Stimulated activated CD8-positive, alpha-beta memory T cell treated with anti-CD3 and anti-CD28 coated beads, Interleukin-15, amount 100 ng/mL, for 24 hours (primary cell): ENCODE measurements around the gene XRCC6.
"Not testable (repeated sequence)": the region's sequence is repeated elsewhere in the genome, so short reads cannot be mapped to it uniquely, and the experiment has no call there.

Experiments used
- DNase-seq: peaks from one replicate; pipeline ENCODE4 v3.0.0-alpha.2; 2020; ENCODE audit warnings: low read depth

XRCC6 gene

DNA sequence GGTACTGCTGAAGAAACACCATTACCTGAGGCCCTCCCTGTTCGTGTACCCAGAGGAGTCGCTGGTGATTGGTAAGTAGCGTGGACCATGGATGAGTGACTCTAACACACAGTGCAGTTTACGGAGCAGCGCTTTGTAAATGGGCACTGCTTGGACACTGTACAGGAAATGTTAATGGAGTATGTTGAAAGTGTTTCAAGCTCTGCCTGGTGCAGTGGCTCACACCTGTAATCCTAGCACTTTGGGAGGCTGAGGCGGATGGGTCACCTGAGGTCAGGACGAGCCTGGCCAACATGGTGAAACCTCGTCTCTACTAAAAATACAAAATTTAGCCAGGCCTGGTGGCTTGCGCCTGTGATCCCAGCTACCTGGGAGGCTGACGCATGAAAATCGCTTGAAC is 29.7 kb downstream of the XRCC6 start:
- DNase-seq = no peak

DNA sequence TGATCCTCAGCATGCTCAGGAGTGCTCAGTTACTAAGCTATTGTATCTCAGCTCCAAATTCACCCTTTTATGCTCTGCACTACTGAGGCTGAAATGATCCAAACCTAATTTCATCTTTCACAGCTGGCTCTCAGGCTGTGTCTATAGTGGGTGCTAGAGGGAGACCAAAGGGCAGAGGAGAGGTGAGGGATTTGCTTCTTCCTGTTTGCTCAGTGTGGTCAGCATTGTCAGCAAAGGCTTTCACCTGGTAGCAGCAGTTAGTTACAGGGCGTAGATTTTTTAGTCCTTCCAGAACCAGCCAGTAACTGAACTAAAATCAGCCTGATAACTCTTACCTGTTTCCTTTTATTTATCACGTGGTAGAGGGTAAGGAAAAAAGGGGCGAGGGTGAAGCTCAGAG is 33.2 kb downstream of the XRCC6 start:
- DNase-seq = no peak

DNA sequence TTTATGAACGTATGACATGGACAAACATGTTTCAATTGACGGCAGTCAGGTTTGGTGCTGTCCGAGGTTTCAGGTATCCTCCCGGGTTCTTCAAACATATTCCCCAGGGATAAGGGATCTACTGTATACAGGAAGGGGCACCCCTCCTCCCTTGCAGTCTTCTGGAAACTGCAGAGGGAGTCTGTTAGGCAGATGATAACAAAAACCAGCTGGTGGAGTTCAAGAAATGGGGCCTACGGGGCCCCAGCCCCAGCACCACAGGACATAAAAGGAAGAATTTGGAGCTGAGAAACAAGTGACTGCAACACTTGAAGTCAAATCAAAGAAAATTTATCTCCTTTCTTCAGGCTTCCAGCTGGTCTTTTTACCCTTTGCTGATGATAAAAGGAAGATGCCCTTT is 35.5 kb downstream of the XRCC6 start:
- DNase-seq = no peak

DNA sequence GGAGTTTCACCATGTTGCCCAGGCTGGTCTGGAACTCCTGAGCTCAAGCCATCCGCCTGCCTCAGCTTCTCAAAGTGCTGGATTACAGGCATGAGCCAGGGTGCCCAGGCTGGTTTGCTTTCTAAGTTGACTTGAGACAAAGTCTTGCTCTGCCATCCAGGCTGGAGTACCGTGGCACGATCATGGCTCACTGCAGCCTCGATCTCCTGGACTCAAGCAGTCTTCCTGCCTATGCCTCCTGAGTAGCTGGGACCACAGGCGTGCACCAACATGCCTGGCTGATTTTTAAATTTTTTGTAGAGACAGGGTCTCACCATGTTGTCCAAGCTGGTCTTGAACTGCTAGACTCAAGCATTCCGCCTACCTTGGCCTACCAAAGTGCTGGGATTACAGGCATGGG is 36.6 kb downstream of the XRCC6 start:
- no peak for DNase-seq

DNA sequence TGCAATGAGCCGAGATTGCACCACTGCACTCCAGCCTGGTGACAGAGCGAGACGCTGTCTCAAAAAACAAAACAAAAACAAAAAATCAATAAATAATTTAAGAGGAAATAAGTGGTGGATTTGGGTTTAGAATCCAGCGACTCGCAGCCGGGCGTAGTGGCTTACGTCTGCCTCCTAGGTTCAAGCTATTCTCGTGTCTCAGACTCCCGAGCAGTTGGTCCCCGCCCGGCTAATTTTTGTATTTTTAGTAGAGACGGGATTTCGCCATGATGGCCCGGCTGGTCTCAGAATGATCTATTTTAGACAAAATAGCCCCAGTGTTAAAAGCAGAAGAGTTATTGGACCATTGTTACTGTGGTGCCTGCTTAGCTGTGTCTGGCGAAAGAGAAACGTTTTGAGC is 37.8 kb downstream of the XRCC6 start:
- no peak for DNase-seq

DNA sequence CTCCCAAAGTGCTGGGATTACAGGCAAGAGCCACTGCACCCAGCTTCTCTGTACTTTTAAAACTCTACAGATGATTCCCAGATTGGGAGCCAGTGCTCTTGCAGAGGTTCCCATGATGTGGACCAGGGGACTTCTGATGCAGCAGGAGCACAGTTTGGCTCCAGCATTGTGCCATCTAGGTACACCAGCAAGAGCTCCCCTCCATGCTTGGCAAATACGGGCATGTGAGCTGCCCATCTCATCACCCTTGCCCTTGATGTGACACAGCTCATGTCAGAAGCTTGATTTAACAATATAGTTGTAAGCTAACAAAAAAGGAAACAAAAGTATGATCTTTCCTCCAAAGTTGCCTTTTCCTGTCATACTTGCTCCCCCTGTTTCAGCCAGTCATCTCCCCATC is 38.8 kb downstream of the XRCC6 start:
- DNase-seq = no peak

DNA sequence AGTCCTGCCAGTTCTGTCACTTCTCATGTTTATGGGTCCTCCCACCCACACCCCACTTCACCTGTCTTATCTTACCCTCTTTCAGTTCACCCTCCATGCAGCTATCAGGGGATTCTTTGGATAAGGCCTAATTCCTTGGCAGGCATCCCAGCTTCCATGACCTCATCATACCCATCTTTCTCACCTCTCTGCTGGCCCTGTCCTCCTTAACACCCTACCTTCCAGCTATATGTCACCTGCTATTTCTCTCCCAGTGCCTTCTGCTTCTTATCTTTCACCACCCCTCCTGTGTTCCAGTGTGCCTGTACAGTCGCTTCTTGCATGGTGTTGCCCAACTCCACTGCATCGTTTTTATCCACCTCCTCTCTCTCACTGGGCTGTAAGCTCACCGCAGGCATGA is 39.3 kb downstream of the XRCC6 start:
- no peak for DNase-seq

DNA sequence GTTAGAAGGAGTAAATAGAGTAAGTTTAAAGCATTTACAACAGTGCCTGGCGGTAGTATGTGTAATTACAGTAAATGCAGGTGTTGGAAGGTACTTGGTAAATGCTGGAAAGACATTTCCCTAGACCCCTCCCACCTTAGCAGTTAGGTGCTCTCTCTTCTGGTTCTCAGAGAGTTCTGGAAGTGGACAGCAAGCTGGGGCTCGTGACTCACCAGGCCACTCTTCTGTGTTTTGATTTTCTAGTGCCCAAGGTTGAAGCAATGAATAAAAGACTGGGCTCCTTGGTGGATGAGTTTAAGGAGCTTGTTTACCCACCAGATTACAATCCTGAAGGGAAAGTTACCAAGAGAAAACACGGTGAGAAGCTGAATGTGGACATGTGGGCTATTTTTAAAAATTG is 40.0 kb downstream of the XRCC6 start:
- DNase-seq = no peak

DNA sequence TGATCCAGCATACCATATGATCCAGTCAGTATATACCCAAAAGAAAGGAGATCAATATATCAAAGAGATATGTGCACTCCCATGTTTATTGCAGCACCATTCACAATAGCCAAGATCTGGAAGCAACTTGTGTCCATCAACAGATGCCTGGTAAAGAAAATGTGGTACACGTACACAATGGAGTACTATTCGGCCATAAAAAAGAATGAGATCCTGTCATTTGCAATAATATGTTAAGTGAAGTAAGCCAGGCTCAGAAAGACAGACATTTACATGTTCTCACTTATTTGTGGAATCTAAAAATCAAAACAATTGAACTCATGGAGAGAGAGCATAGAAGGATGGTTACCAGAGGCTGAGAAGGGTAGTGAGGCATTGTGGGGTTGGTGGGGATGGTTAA is 40.6 kb downstream of the XRCC6 start:
- DNase-seq = no peak

DNA sequence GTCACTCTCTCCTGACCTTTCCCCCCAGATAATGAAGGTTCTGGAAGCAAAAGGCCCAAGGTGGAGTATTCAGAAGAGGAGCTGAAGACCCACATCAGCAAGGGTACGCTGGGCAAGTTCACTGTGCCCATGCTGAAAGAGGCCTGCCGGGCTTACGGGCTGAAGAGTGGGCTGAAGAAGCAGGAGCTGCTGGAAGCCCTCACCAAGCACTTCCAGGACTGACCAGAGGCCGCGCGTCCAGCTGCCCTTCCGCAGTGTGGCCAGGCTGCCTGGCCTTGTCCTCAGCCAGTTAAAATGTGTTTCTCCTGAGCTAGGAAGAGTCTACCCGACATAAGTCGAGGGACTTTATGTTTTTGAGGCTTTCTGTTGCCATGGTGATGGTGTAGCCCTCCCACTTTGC is 42.5 kb downstream of the XRCC6 start:
- not testable (repeated sequence) for DNase-seq

DNA sequence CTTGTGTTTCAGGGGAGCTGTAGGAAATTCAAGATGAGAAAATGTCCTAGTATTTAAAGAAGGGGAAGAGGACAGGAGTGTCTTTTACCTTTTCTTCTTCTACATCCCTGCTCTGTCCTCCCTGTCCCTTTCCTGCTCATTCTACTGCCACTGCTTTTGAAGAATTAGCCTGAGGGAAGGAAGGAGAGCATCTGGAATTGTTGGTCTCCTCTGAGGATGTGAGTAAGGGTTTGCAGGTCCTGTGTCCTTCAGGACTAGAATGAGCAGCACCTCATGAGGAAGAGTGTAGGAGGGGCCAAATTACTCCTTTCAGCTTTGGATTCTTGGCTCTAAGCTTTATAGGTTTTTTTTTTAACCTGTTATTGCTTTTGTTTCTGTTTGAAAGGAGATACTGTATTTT is 43.4 kb downstream of the XRCC6 start:
- DNase-seq = no peak

DNA sequence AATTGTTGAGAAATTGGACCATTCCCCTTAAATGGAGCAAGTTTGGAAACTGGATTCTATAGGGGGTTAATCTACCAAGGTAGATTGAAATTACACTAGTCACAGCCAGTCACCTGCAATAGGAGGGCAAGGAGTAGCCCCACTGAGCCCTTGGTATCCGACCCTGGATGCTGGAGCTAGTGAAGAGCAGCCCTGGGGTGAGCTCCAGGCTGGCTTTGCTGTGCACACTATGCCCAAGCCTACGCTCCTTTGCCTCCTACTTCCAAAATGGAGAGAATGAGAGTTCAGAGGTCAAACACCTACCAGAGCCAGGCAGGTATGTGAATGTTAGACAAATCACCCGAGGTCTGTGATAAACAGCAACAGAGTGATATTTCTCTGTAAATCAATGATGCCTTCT is 43.9 kb downstream of the XRCC6 start:
- DNase-seq = no peak

DNA sequence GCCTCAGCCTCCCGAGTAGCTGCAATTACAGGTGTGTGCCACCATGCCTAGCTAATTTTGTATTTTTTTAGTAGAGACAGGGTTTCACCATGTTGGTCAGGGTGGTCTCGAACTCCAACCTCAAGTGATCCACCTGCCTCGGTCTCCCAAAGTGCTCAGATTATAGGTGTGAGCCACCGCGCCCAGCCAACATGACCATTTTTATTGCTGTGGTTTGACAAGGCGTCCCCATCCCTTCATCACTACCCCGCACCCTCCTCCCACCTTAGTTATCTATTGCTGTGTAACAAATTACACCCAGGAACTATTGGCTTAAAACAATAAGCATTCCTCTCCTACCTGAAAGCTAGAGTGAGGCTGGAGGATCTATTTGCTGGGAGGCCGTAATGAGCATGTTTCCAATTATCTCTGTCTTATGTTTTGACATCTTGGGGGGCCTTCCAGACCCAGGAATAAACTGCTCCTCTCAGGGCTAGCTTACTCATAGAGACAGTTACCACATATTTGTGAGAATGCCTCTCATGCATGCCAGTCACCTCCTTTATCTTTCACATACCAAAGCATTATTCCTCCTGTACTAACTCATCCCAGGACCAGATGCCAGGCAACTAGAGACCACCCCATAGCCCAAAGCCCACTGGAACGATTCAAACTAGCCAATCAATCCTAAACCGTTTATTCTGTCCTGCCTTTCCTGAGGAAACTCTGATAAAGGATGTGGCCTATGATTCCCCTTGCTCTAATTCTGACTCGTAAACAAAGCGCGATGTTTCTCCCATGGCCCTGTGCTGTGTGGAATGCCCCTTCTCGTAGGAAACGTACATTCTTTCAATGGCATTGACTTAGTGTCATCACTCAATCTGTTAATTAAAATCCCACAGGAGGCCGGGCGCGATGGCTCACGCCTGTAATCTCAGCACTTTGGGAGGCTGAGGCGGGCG is 48.1 kb downstream of the XRCC6 start:
- no peak for DNase-seq

DNA sequence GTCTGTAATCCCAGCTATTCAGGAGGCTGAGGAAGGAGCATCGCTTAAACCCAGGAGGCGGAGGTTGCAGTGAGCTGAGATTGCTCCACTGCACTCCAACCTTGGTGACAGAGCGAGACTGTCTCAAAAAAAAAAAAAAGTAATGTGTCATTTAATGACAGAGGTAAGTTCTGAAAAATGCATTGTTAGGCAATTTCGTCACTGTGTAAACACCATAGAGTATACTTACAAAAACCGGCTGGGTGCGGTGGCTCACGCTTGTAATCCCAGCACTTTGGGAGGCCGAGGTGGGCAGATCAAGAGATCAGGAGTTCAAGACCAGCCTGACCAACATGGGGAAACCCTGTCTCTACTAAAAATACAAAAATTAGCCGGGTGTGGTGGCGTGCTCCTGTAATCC is 51.0 kb downstream of the XRCC6 start:
- not testable (repeated sequence) for DNase-seq

DNA sequence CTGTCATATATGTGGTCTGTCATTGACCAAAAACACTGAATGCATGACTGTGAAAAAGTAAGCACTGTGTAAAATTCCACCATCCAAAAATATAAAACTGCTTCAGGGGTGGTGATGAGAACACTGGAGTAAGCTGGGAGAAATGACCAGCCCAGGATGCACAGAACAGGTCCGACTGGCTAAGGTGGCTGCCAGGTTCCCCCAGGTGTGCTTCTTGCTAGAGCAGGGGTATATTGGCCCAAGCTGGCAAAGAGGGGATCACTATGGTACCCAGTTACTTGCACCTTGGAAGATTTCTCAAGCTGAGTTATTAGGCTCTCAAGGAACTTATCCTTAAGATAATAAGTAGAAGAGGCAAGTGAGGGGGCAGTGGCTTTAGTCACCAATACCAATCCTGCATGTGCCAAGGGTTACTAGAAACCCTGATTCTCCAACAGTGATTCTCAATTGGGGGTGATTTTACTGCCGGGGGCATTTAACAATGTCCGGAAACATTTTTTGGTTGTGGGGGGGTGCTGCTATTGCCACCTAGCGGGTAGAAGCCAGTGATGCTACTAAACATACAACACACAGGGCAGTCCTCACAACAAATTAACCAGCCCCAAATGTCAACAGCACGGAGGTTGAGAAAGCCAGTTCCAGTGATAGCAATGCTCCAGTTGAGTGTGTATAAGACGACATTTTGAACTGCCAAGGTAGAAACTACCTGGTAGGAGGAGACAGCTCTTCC is 51.9 kb downstream of the XRCC6 start:
- no peak for DNase-seq

DNA sequence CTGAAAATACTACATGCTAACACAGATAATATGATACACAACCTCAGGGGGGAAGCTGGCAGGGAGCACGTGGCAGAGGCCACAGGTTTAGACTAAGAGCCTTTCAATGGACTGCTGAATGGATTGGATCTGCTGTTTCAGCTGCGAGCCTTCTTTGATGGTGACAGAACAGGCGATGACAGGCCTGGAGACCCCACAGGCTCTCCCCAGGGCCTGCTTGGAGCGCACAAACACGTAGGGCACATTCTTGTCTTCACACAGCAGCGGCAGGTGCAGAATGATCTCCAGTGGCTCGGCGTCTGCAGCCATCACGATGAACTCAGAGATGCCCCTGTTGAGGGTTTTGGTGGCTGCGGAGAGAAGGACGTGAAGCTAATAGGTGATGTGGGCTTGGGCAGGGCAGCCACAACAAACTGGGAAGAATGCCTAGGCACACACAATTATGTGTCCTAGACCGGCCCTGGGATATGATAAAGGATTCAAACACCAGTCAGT is 53.8 kb downstream of the XRCC6 start:
- DNase-seq = no peak

DNA sequence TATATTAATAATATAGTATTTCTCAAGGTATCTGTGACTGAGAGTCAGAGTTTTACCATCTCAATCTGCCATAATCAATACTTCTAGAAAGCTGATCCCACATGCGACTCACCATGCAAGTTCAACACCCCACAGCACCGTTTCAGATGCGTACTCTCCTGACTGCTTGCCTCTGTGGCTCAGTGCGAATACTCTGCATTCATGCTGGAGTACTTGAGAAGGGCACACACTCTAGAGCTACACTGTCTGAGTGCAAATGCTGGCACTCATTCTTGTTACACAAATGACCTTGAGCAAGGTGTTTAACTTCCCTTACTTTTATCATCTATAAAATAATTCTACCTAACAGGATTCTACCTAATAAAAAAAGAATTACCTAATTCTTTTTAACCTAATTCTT is 55.0 kb downstream of the XRCC6 start:
- DNase-seq = no peak

DNA sequence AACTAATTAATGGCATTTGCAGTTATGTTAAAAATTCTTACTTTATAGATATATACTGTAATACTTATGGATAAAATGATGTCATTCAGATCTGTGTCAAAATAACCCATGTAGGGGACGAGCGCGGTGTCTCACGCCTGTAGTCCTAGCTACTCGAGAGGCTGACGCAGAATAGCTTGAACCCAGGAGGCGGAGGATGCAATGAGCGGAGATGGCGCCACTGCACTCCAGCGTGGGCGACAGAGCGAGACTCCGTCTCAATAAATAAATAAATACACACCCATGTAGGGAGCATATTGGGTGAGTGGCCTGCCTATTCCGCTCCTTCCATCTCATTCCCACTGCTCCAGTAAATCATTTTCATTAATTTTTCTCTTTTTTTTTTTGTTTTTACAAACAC is 60.5 kb downstream of the XRCC6 start:
- DNase-seq = no peak

DNA sequence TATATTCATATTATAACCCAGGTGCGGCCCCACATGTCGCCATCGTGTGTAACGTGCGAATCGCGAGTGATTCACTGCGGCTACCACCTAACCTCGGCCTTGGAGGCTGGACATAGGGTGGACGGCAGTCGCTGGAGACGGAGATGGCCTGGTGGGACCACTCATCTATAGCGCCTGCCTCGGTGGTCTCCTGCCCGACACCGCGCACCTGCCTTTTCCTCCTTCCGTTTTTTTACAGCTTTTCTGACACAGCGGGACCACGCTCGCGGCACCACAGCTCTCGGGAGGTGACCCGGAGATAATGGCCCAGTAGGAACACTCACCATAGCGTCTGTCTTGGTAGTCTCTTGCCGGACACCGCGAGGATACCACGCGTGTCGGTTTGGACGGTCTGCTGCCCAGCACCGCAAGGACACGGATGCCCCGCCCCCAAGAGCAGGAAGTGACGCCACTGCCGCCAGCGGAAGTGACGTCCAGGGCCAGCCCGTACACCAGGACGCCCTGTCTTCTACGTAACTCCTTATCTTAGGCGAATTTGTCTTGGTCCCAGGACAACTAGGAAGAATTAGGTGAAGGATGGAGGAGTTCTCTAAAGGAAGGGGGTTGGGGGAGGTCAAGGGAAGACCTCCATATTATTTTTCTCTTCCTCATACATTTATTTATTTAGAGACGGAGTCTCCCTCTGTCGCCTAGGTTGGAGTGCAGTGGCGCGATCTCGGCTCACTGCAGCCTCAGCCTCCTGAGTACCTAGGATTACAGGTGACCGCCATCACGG is 61.1 kb downstream of the XRCC6 start:
- peak; percentile 69 for DNase-seq

DNA sequence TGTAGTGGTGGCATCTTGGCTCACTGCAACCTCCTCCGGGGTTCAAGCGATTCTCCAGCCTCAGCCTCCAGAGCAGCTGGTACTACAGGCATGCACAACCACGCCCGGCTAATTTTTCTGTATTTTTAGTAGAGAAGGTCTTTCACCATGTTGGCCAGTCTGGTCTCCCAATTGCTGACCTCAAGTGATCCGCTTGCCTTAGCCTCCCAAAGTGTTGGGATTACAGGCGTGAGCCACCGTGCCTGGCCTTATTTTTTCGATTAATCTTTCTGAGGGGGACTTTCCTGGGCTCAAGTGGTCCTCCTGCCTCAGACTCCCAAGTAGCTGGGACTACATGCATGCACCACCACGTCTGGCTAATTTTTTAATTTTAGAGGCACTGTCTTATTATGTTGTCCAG is 62.0 kb downstream of the XRCC6 start:
- DNase-seq = no peak

DNA sequence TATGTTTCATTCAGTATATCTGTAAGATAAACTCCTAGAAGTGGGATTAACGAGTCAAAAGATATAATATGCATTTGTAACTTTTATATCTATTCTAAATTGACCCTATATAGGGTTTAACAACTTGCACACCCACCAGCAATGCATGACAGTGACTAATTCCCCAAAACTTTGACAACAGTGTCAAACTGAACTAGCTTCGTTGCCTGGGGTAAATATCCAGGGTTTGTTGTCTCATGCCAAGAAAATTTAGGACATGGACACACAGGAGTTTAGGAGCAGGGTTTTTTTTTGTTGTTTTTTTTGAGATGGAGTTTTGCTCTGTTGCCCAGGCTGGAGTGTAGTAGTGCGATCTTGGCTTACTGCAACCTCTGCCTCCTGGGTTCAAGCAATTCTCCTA is 62.5 kb downstream of the XRCC6 start:
- no peak for DNase-seq

DNA sequence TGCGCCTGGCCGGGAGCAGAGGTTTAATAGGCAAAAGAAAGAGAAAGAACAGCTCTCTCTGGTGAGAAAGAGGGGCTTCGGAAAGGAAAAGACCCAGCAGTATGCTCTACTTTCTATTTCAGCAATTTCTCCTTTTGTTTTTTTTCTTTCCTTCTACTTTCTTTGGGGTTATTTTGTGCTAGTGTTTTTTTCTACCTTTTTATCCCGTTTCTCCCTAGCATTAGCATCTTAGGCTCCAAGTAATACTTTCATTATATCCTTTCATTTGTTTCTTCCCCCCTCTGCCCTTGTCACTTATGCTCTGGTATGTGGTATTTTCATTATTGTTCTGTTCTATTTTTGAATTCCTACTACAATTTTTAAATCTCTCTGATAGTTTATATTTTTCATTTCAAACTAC is 63.1 kb downstream of the XRCC6 start:
- DNase-seq = no peak

DNA sequence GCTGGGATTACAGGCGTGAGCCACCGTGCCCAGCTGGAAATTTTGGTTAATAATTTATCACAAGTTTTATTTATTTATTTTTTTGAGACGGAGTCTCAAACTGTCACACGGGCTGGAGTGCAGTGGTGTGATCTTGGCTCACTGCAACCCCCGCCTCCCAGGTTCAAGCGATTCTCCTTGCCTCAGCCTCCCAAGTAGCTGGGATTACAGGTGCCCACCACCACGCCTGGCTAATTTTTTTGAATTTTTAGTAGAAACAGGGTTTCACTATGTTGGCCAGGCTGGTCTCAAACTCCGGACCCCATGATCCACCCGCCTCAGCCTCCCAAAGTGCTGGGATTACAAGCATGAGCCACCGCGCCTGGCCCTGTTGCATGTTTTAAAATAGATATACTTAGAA is 65.8 kb downstream of the XRCC6 start:
- DNase-seq = not testable (repeated sequence)
